ENCODE data around the gene CCND2. TPM values are rescaled to one million over a fixed set of nuclear protein-coding genes. Genes with fewer than 3 reads are reported as not detected.
A peak's percentile ranks its signal among the peaks of the same experiment; 100 is the strongest.

The CCND2 gene
- total RNA-seq, 1 donor from 2014 or later: 278 TPM

- Mint-ChIP-seq H3K27me3 (no peaks in the 10 kb centered on the region), H3K36me3 (peaks cover 15% of the 10 kb centered on the region), H3K4me3 (peak within 1 kb of the TSS; percentile 92), H3K4me1 (ENCODE audit: unreplicated experiment) (peaks cover 5% of the 10 kb centered on the region), H3K27ac (peak within 1 kb of the TSS; percentile 97), H3K9me3 (no peaks in the 10 kb centered on the region)
- no peak for TF ChIP-seq CTCF (conservative IDR thresholded peaks at IDR 0.05)
- DNase-seq (ENCODE audit: extremely low spot score, unreplicated experiment): peak; percentile 97
Measured at GRCh38 chr12:4320853-4321701, 47.5 kb downstream of the CCND2 start, which contains the start of gene TIGAR. TSS of gene TIGAR (plus strand) at chr12:4321213. CDS start at chr12:4321272, 59 bp downstream.

- TF ChIP-seq CTCF (conservative IDR thresholded peaks at IDR 0.05): no peak
- no peak for DNase-seq (ENCODE audit: extremely low spot score, unreplicated experiment)
- H3K4me3 Mint-ChIP-seq: peak overlapping the region; percentile 78
- peaks cover 5% of the 10 kb centered on the region for H3K4me1 Mint-ChIP-seq (ENCODE audit: unreplicated experiment)
- peak overlapping the region; percentile 85 for H3K27ac Mint-ChIP-seq
- no peaks in the 10 kb centered on the region for H3K27me3 Mint-ChIP-seq
- peaks cover 19% of the 10 kb centered on the region for H3K36me3 Mint-ChIP-seq
- no peaks in the 10 kb centered on the region for H3K9me3 Mint-ChIP-seq
Measured at GRCh38 chr12:4322726-4323125, 49.2 kb downstream of the CCND2 start.

Other genes with a start within 250 kb of the CCND2 start
- gene TIGAR, start 47.5 kb downstream of the CCND2 start, total RNA-seq (ENCODE audit: low replicate concordance): 17.2 and 51.5 TPM in 2 replicates
- 0.10 TPM in 1 of 2 replicates, not detected in the other for gene FGF23, start 106.0 kb downstream of the CCND2 start, total RNA-seq (ENCODE audit: low replicate concordance)
- not detected in 2 replicates for gene FGF6, start 172.1 kb downstream of the CCND2 start, total RNA-seq (ENCODE audit: low replicate concordance)